Spleen (tissue), 7 donors: ENCODE measurements around the gene PCDH15.

ENCODE experiments used
- CTCF ChIP-seq, 11 experiments: fragments of 200-600 bp in 7 of 11; fragments of 450-650 bp in 4 of 11; sonication (generic) in 4 of 11; IDR thresholded peaks in 8 of 11; conservative IDR thresholded peaks in 3 of 11; 1 replicate in 7 of 11; 2 replicates in 4 of 11; pipeline versions ENCODE4 v1.4.0 to v1.8.0; 2016 to 2021; ENCODE audit warnings: antibody characterized with exemption in 11 of 11, inconsistent platforms in 4 of 11, mild to moderate bottlenecking in 1 of 11
- POLR2A ChIP-seq, 3 donors: fragments of 450-650 bp; IDR thresholded peaks; one replicate each; pipeline ENCODE4 v1.5.1; 2017; ENCODE audit warnings: antibody characterized with exemption in 3 of 3, mild to moderate bottlenecking in 1 of 3
- POLR2AphosphoS5 ChIP-seq, 3 donors: sonication (generic); formaldehyde crosslinking; IDR thresholded peaks; one replicate each; pipeline ENCODE4 v1.5.1; 2017; ENCODE audit warnings: antibody characterized with exemption in 3 of 3
- donor health status: DM: no; HTN: no; CAD: no; lungs with moderate emphysema.
- donor health status: DM: no; HTN: no; CAD: no.
- donor health status: DM: no; HTN: no; CAD: no.

- no peak for TF ChIP-seq POLR2AphosphoS5 (IDR thresholded peaks at IDR 0.05)
- no peak for TF ChIP-seq CTCF (IDR thresholded peaks at IDR 0.05 in 8 of 11, conservative IDR thresholded peaks at IDR 0.05 in 3 of 11)
- no peak for TF ChIP-seq POLR2A (IDR thresholded peaks at IDR 0.05)
Measured at GRCh38 chr10:54066646-54067045, 734.4 kb downstream of the PCDH15 start.
